CD14-positive monocyte (primary cell): ENCODE measurements around the gene CFAP20DC. TPM values are rescaled to one million over a fixed set of nuclear protein-coding genes. Genes with fewer than 3 reads are reported as not detected.

Experiments
- DNase-seq, 3 donors: peaks; one replicate each; pipeline ENCODE4 v3.0.0-alpha.2; 2011 to 2022
- H2AFZ ChIP-seq: 2 replicates; pipeline ENCODE4 v1.6.0; 2012; ENCODE audit warnings: mild to moderate bottlenecking, low read depth, low read length, inconsistent platforms; ENCODE audit not compliant: insufficient read depth, poor library complexity, severe bottlenecking
- H3K27ac ChIP-seq, 2 donors: 1 replicate in 1 of 2; 2 replicates in 1 of 2; pipeline ENCODE4 v1.5.1; 2012 to 2013; ENCODE audit warnings: low read length in 2 of 2, control low read depth in 1 of 2, inconsistent platforms in 1 of 2, low read depth in 1 of 2, mild to moderate bottlenecking in 1 of 2
- H3K27me3 ChIP-seq, 2 donors: one replicate each; pipeline versions ENCODE4 v1.6.0 to v1.6.1; 2011 to 2013; ENCODE audit warnings: low read length in 2 of 2; ENCODE audit not compliant: control insufficient read depth in 2 of 2, insufficient read depth in 2 of 2
- H3K36me3 ChIP-seq, 2 donors: replicated peaks in 1 of 2; 1 replicate in 1 of 2; 2 replicates in 1 of 2; pipeline versions ENCODE4 v1.5.1 to v1.6.1; 2012 to 2013; ENCODE audit warnings: low read length in 2 of 2, control low read depth in 1 of 2, inconsistent platforms in 1 of 2, mild to moderate bottlenecking in 1 of 2; ENCODE audit not compliant: insufficient read depth in 2 of 2, control insufficient read depth in 1 of 2
- H3K4me1 ChIP-seq, 2 donors: 1 replicate in 1 of 2; 2 replicates in 1 of 2; pipeline versions ENCODE4 v1.5.1 to v1.6.1; 2012 to 2013; ENCODE audit warnings: low read length in 2 of 2, control low read depth in 1 of 2, inconsistent platforms in 1 of 2, mild to moderate bottlenecking in 1 of 2, moderate library complexity in 1 of 2; ENCODE audit not compliant: insufficient read depth in 2 of 2, control insufficient read depth in 1 of 2
- H3K4me2 ChIP-seq: replicated peaks from 2 replicates; pipeline ENCODE3; 2012; ENCODE audit warnings: low read length, moderate library complexity, mild to moderate bottlenecking; ENCODE audit not compliant: poor library complexity, severe bottlenecking; ENCODE audit errors: extremely low read depth
- H3K4me3 ChIP-seq, 3 experiments: fragments of 200-600 bp in 1 of 3; sonication (generic) in 1 of 3; replicated peaks in 1 of 3; 1 replicate in 2 of 3; 2 replicates in 1 of 3; pipeline ENCODE4 v1.5.1; 2011 to 2013; ENCODE audit warnings: low read length in 3 of 3, mild to moderate bottlenecking in 3 of 3, control low read depth in 2 of 3, low read depth in 2 of 3, inconsistent platforms in 1 of 3, moderate library complexity in 1 of 3
- H3K79me2 ChIP-seq: 2 replicates; pipeline ENCODE4 v1.6.0; 2012; ENCODE audit warnings: mild to moderate bottlenecking, control low read depth, inconsistent platforms, low read length, moderate library complexity; ENCODE audit not compliant: insufficient read depth
- H3K9ac ChIP-seq: 2 replicates; pipeline ENCODE4 v1.6.0; 2017; ENCODE audit warnings: low read length, mild to moderate bottlenecking; ENCODE audit not compliant: insufficient read depth, poor library complexity, severe bottlenecking
- H3K9me3 ChIP-seq, 2 donors: replicated peaks in 1 of 2; 1 replicate in 1 of 2; 2 replicates in 1 of 2; pipeline versions ENCODE4 v1.5.1 to v1.6.1; 2012 to 2013; ENCODE audit warnings: low read length in 2 of 2, control low read depth in 1 of 2; ENCODE audit not compliant: control insufficient read depth in 1 of 2, insufficient read depth in 1 of 2
- H4K20me1 ChIP-seq: 2 replicates; pipeline ENCODE4 v1.6.0; 2012; ENCODE audit warnings: mild to moderate bottlenecking, low read length, control low read depth, moderate library complexity; ENCODE audit not compliant: insufficient read depth
- H3K27ac Mint-ChIP-seq, 7 donors: one replicate each; pipeline ENCODE4 v1.8.0; 2020; ENCODE audit warnings: mild to moderate bottlenecking in 7 of 7, mixed read lengths in 7 of 7, moderate library complexity in 6 of 7, inconsistent platforms in 2 of 7
- H3K27me3 Mint-ChIP-seq, 3 donors: one replicate each; pipeline ENCODE4 v1.8.0; 2021 to 2022; ENCODE audit warnings: low read depth in 3 of 3, mild to moderate bottlenecking in 3 of 3, mixed read lengths in 3 of 3, moderate library complexity in 3 of 3, inconsistent platforms in 1 of 3
- H3K36me3 Mint-ChIP-seq, 2 donors: one replicate each; pipeline ENCODE4 v1.8.0; 2020; ENCODE audit warnings: mixed read lengths in 2 of 2, inconsistent platforms in 1 of 2, mild to moderate bottlenecking in 1 of 2
- H3K4me1 Mint-ChIP-seq: one replicate; pipeline ENCODE4 v1.8.0; 2020; ENCODE audit warnings: mild to moderate bottlenecking, mixed read lengths
- H3K4me3 Mint-ChIP-seq, 2 donors: one replicate each; pipeline ENCODE4 v1.8.0; 2020; ENCODE audit warnings: mild to moderate bottlenecking in 2 of 2, mixed read lengths in 2 of 2, moderate library complexity in 1 of 2
- H3K9me3 Mint-ChIP-seq, 7 donors: one replicate each; pipeline ENCODE4 v1.8.0; 2020 to 2022; ENCODE audit warnings: mixed read lengths in 7 of 7, mild to moderate bottlenecking in 6 of 7, moderate library complexity in 6 of 7, inconsistent platforms in 2 of 7
- WGBS: methylation state at CpG from one replicate; pipeline ENCODE4 v1.1.5; 2013; ENCODE audit warnings: missing lambda C conversion rate; ENCODE audit not compliant: insufficient coverage; 5-methylcytosine and 5-hydroxymethylcytosine counted together
- intact Hi-C, 2 donors: fragments of 100-400 bp; cut with micrococcal nuclease; formaldehyde crosslinking; loops; one replicate each; pipeline versions ENCODE4 v1.15.0 to v1.15.1; 2023
- polyA plus RNA-seq, 3 donors: library from polyadenylated mRNA; depleted of rRNA in 1 of 3; unstranded in 2 of 3; stranded (reverse) in 1 of 3; fragments of 300-500 nt in 2 of 3; fragments of >200 nt in 1 of 3; fragmentation: Illumina TruSeq in 2 of 3; gene quantifications; 1 replicate in 2 of 3; 2 replicates in 1 of 3; pipeline ENCODE4 v1.2.3, GENCODE V29; 2012 to 2021
- TF ChIP-seq, protein P1 (sequence below): fragments of 200-600 bp; IDR thresholded peaks from one replicate; pipeline ENCODE4 v1.8.0; 2022; ENCODE audit warnings: antibody characterized with exemption, mild to moderate bottlenecking

CFAP20DC gene
- polyA plus RNA-seq, 3 donors, result not detected

DNA sequence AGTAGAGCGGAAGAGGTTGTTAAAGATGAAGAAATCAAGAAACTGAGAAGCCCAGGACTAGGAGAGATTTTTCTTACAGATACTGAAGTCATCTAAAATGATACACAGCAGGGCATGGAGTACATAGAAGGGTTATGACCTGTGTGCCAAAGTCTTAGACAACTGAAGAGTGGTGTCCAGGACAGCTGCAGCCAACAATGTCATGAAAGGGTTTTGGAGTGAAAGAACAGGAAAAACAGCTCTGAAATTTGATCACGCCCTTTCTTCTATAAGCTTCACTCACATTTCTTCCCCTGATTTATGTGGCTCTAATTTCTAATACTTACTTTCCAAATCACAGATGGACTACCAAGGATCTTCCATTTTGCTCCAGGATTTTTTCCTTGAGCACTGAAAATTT, 3.0 kb downstream of the CFAP20DC start:
- intact Hi-C loops, result no loop called here
- Mint-ChIP-seq H3K4me3 (no peak overlapping the region), H3K4me1 (peaks cover 12% of the 10 kb centered on the region), H3K27me3 (peaks cover 0 to 2% (median 0%) of the 10 kb centered on the region in 3 donors), H3K27ac (peak overlapping the region in 1 of 7 donors; percentile 73), H3K9me3 (no peaks in the 10 kb centered on the region), H3K36me3 (no peaks in the 10 kb centered on the region)
- no peaks in the 10 kb centered on the region for H3K9me3 ChIP-seq
- no peak for DNase-seq
- H3K4me3 ChIP-seq, result no peak overlapping the region
- no peak overlapping the region for H3K27ac ChIP-seq
- no peaks in the 10 kb centered on the region for H3K36me3 ChIP-seq
- H3K79me2 ChIP-seq, result no peaks in the 10 kb centered on the region
- no peak overlapping the region for H3K4me2 ChIP-seq
- no peak overlapping the region for H2AFZ ChIP-seq
- H4K20me1 ChIP-seq, result no peaks in the 10 kb centered on the region
- TF ChIP-seq, protein P1, sequence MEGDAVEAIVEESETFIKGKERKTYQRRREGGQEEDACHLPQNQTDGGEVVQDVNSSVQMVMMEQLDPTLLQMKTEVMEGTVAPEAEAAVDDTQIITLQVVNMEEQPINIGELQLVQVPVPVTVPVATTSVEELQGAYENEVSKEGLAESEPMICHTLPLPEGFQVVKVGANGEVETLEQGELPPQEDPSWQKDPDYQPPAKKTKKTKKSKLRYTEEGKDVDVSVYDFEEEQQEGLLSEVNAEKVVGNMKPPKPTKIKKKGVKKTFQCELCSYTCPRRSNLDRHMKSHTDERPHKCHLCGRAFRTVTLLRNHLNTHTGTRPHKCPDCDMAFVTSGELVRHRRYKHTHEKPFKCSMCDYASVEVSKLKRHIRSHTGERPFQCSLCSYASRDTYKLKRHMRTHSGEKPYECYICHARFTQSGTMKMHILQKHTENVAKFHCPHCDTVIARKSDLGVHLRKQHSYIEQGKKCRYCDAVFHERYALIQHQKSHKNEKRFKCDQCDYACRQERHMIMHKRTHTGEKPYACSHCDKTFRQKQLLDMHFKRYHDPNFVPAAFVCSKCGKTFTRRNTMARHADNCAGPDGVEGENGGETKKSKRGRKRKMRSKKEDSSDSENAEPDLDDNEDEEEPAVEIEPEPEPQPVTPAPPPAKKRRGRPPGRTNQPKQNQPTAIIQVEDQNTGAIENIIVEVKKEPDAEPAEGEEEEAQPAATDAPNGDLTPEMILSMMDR, result no peak
- WGBS, result 100% methylated on average over 1 of the region's 2 CpGs
- H3K9ac ChIP-seq, result no peak overlapping the region
- no peaks in the 10 kb centered on the region for H3K27me3 ChIP-seq
- peaks cover 10 to 12% of the 10 kb centered on the region in 2 donors for H3K4me1 ChIP-seq

DNA sequence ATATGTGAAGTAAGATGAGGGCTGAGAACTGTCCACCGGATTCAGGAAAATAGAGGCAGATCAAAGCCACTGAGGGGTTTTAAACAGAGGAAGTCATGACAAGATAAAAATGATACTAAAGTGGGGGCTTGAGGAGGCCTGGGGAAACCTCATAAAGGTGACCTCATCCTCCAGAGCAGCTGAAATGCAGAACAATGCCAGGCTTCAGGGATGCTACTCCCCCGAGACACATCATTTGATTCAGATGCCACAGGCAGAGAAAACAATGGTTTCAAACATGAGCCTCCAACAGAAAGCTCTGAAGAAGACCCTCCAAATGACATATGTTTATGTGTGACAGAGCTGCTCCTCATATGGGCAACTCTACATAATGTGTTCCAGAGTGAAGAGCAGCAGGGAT, 6.4 kb downstream of the CFAP20DC start:
- intact Hi-C loops, result no loop called here
- H3K27ac ChIP-seq, result no peak overlapping the region
- H3K4me3 ChIP-seq, result no peak overlapping the region
- no peaks in the 10 kb centered on the region for H3K27me3 ChIP-seq
- WGBS, result 100% methylated on average over 1 of the region's 2 CpGs
- H3K36me3 ChIP-seq, result no peaks in the 10 kb centered on the region
- Mint-ChIP-seq H3K36me3 (no peaks in the 10 kb centered on the region), H3K27ac (no peak overlapping the region), H3K4me1 (no peaks in the 10 kb centered on the region), H3K9me3 (no peaks in the 10 kb centered on the region), H3K4me3 (no peak overlapping the region), H3K27me3 (no peaks in the 10 kb centered on the region)
- no peak overlapping the region for H3K9ac ChIP-seq
- TF ChIP-seq, protein P1, result no peak
- H3K79me2 ChIP-seq, result no peaks in the 10 kb centered on the region
- no peaks in the 10 kb centered on the region for H3K9me3 ChIP-seq
- DNase-seq, result no peak
- no peak overlapping the region for H2AFZ ChIP-seq
- H3K4me2 ChIP-seq, result no peak overlapping the region
- no peaks in the 10 kb centered on the region for H4K20me1 ChIP-seq
- H3K4me1 ChIP-seq, result no peaks in the 10 kb centered on the region
